BLaER1 treated with 17β-estradiol and CSF1 and Interleukin-3, amounts not matched to agents 10 nM and 100 nM (cell line): ENCODE measurements around the gene TAAR8.

Experiments
- H3K27ac ChIP-seq, 11 experiments: shearing (Covaris generic); formaldehyde crosslinking; 2 replicates each; pipeline ENCODE4 v1.8.1; 2022
- H3K27me3 ChIP-seq, 11 experiments: shearing (Covaris generic); formaldehyde crosslinking; 2 replicates each; pipeline ENCODE4 v1.8.1; 2022
- H3K36me3 ChIP-seq, 11 experiments: shearing (Covaris generic); formaldehyde crosslinking; 2 replicates each; pipeline ENCODE4 v1.8.1; 2022
- H3K4me1 ChIP-seq, 10 experiments: shearing (Covaris generic); formaldehyde crosslinking; 2 replicates each; pipeline ENCODE4 v1.8.1; 2022
- H3K4me2 ChIP-seq, 11 experiments: shearing (Covaris generic); formaldehyde crosslinking; 2 replicates each; pipeline ENCODE4 v1.8.1; 2022
- H3K4me3 ChIP-seq, 10 experiments: shearing (Covaris generic); formaldehyde crosslinking; 2 replicates each; pipeline ENCODE4 v1.8.1; 2022
- H3K9ac ChIP-seq, 11 experiments: shearing (Covaris generic); formaldehyde crosslinking; 2 replicates each; pipeline ENCODE4 v1.8.1; 2022
- H3K9me3 ChIP-seq, 11 experiments: shearing (Covaris generic); formaldehyde crosslinking; replicated peaks in 1 of 11; 2 replicates each; pipeline ENCODE4 v1.8.1; 2022
- H4K20me1 ChIP-seq, 11 experiments: shearing (Covaris generic); formaldehyde crosslinking; 2 replicates each; pipeline ENCODE4 v1.8.1; 2022
- Cebpa-rat ChIP-seq, 11 experiments: shearing (Covaris generic); IDR thresholded peaks; 2 replicates each; pipeline ENCODE4 v1.8.1; 2022

TAAR8 gene

GRCh38 chr6:132552372-132552771, at the start of gene TAAR8:
Gene TAAR8 (plus strand): TSS chr6:132552672. CDS start chr6:132552693, 21 bp downstream.
- no peaks in the 10 kb centered on the region for H3K9me3 ChIP-seq
- H3K4me2 ChIP-seq: no peak within 1 kb of the TSS
- H3K4me3 ChIP-seq: no peak within 1 kb of the TSS
- no peak for TF ChIP-seq Cebpa-rat (IDR thresholded peaks at IDR 0.05)
- H3K27ac ChIP-seq: no peak within 1 kb of the TSS
- no peaks in the 10 kb centered on the region for H3K36me3 ChIP-seq
- H3K9ac ChIP-seq: no peak within 1 kb of the TSS
- no peaks in the 10 kb centered on the region for H4K20me1 ChIP-seq
- no peaks in the 10 kb centered on the region for H3K27me3 ChIP-seq
- no peaks in the 10 kb centered on the region for H3K4me1 ChIP-seq

GRCh38 chr6:132504757-132505156, 47.7 kb upstream of the TAAR8 start:
- H3K36me3 ChIP-seq: peaks cover 43 to 98% (median 67%) of the 10 kb centered on the region in 11 experiments
- H3K4me1 ChIP-seq: peaks cover 0 to 81% (median 6%) of the 10 kb centered on the region in 10 experiments; a peak in 11 of 20 replicates
- TF ChIP-seq Cebpa-rat (IDR thresholded peaks at IDR 0.05): no peak
- peak overlapping the region in 2 of 11 experiments; percentile 19 to 70; a peak in 3 of 22 replicates for H3K4me2 ChIP-seq
- H3K27me3 ChIP-seq: no peaks in the 10 kb centered on the region
- H3K27ac ChIP-seq: no peak overlapping the region
- peaks cover 0 to 14% (median 6%) of the 10 kb centered on the region in 11 experiments; a peak in 7 of 22 replicates for H3K9me3 ChIP-seq
- H4K20me1 ChIP-seq: peaks cover 7 to 100% (median 53%) of the 10 kb centered on the region in 11 experiments; a peak in 19 of 22 replicates
- H3K4me3 ChIP-seq: no peak overlapping the region
- peak overlapping the region in 1 of 11 experiments; percentile 15; a peak in 1 of 22 replicates for H3K9ac ChIP-seq

GRCh38 chr6:132505158-132505557, 47.3 kb upstream of the TAAR8 start:
- no peaks in the 10 kb centered on the region for H3K27me3 ChIP-seq
- no peak overlapping the region for H3K4me3 ChIP-seq
- H3K9me3 ChIP-seq: peaks cover 0 to 14% (median 6%) of the 10 kb centered on the region in 11 experiments; a peak in 7 of 22 replicates
- peaks cover 7 to 100% (median 53%) of the 10 kb centered on the region in 11 experiments; a peak in 19 of 22 replicates for H4K20me1 ChIP-seq
- no peak overlapping the region for H3K27ac ChIP-seq
- peak overlapping the region in 2 of 11 experiments; percentile 19 to 70; a peak in 2 of 22 replicates for H3K4me2 ChIP-seq
- peak overlapping the region in 1 of 11 experiments; percentile 15; a peak in 1 of 22 replicates for H3K9ac ChIP-seq
- no peak for TF ChIP-seq Cebpa-rat (IDR thresholded peaks at IDR 0.05)
- H3K36me3 ChIP-seq: peaks cover 43 to 97% (median 65%) of the 10 kb centered on the region in 11 experiments
- peaks cover 0 to 81% (median 2%) of the 10 kb centered on the region in 10 experiments; a peak in 12 of 20 replicates for H3K4me1 ChIP-seq

GRCh38 chr6:132506461-132506860, 46.0 kb upstream of the TAAR8 start:
- no peak overlapping the region for H3K27ac ChIP-seq
- peaks cover 7 to 100% (median 56%) of the 10 kb centered on the region in 11 experiments; a peak in 19 of 22 replicates for H4K20me1 ChIP-seq
- H3K9me3 ChIP-seq: peaks cover 0 to 14% (median 6%) of the 10 kb centered on the region in 11 experiments; a peak in 7 of 22 replicates
- H3K36me3 ChIP-seq: peaks cover 35 to 84% (median 52%) of the 10 kb centered on the region in 11 experiments
- H3K4me3 ChIP-seq: no peak overlapping the region
- no peak overlapping the region for H3K9ac ChIP-seq
- no peak for TF ChIP-seq Cebpa-rat (IDR thresholded peaks at IDR 0.05)
- H3K4me2 ChIP-seq: peak overlapping the region in 2 of 11 experiments; percentile 17 to 70; a peak in 2 of 22 replicates
- no peaks in the 10 kb centered on the region for H3K27me3 ChIP-seq
- H3K4me1 ChIP-seq: peaks cover 10 to 81% (median 13%) of the 10 kb centered on the region in 10 experiments

- no peak overlapping the region for H3K9ac ChIP-seq
- H3K27me3 ChIP-seq: no peaks in the 10 kb centered on the region
- H3K27ac ChIP-seq: no peak overlapping the region
- H3K4me3 ChIP-seq: no peak overlapping the region
- H3K36me3 ChIP-seq: peaks cover 28 to 77% (median 46%) of the 10 kb centered on the region in 11 experiments
- peaks cover 7 to 99% (median 56%) of the 10 kb centered on the region in 11 experiments; a peak in 19 of 22 replicates for H4K20me1 ChIP-seq
- H3K4me2 ChIP-seq: peak overlapping the region in 2 of 11 experiments; percentile 17 to 70; a peak in 3 of 22 replicates
- H3K4me1 ChIP-seq: peaks cover 13 to 78% (median 17%) of the 10 kb centered on the region in 10 experiments
- H3K9me3 ChIP-seq: peaks cover 0 to 14% (median 6%) of the 10 kb centered on the region in 11 experiments; a peak in 7 of 22 replicates
- TF ChIP-seq Cebpa-rat (IDR thresholded peaks at IDR 0.05): no peak
Observed at GRCh38 chr6:132506869-132507808, 45.3 kb upstream of the TAAR8 start.

- Histone ChIP-seq H3K4me1 (peaks cover 23 to 66% (median 29%) of the 10 kb centered on the region in 10 experiments), H3K27me3 (no peaks in the 10 kb centered on the region), H3K9ac (peak overlapping the region; percentile 80 to 95 (median 85); a peak in 17 of 22 replicates), H3K27ac (peak overlapping the region in 10 of 11 experiments; percentile 78 to 96 (median 88); a peak in 17 of 22 replicates), H3K36me3 (peaks cover 15 to 37% (median 25%) of the 10 kb centered on the region in 11 experiments; a peak in 20 of 22 replicates), H3K4me2 (peak overlapping the region; percentile 76 to 96 (median 82)), H4K20me1 (peaks cover 0 to 57% (median 28%) of the 10 kb centered on the region in 11 experiments; a peak in 15 of 22 replicates), H3K9me3 (peaks cover 0 to 14% (median 6%) of the 10 kb centered on the region in 11 experiments; a peak in 7 of 22 replicates), H3K4me3 (peak overlapping the region; percentile 76 to 94 (median 83); a peak in 18 of 20 replicates)
- TF ChIP-seq Cebpa-rat (IDR thresholded peaks at IDR 0.05): no peak
Observed at GRCh38 chr6:132511210-132511830, 41.2 kb upstream of the TAAR8 start.

- H3K27me3 ChIP-seq: no peaks in the 10 kb centered on the region
- peaks cover 23 to 60% (median 29%) of the 10 kb centered on the region in 10 experiments for H3K4me1 ChIP-seq
- peaks cover 15 to 32% (median 24%) of the 10 kb centered on the region in 11 experiments; a peak in 20 of 22 replicates for H3K36me3 ChIP-seq
- peaks cover 0 to 52% (median 28%) of the 10 kb centered on the region in 11 experiments; a peak in 15 of 22 replicates for H4K20me1 ChIP-seq
- peak overlapping the region; percentile 74 to 96 (median 87); a peak in 20 of 22 replicates for H3K27ac ChIP-seq
- peak overlapping the region; percentile 80 to 95 (median 85) for H3K9ac ChIP-seq
- TF ChIP-seq Cebpa-rat (IDR thresholded peaks at IDR 0.05): no peak
- peaks cover 0 to 14% (median 6%) of the 10 kb centered on the region in 11 experiments; a peak in 7 of 22 replicates for H3K9me3 ChIP-seq
- peak overlapping the region; percentile 76 to 96 (median 82) for H3K4me2 ChIP-seq
- peak overlapping the region; percentile 76 to 94 (median 83) for H3K4me3 ChIP-seq
Observed at GRCh38 chr6:132511831-132512220, 40.6 kb upstream of the TAAR8 start.

- Histone ChIP-seq H3K36me3 (peaks cover 14 to 28% (median 20%) of the 10 kb centered on the region in 11 experiments; a peak in 20 of 22 replicates), H3K4me3 (peak overlapping the region; percentile 76 to 94 (median 83)), H3K27ac (peak overlapping the region; percentile 74 to 96 (median 87); a peak in 21 of 22 replicates), H4K20me1 (peaks cover 0 to 48% (median 28%) of the 10 kb centered on the region in 11 experiments; a peak in 15 of 22 replicates), H3K4me2 (peak overlapping the region; percentile 76 to 96 (median 83); a peak in 19 of 22 replicates), H3K9me3 (peaks cover 0 to 14% (median 6%) of the 10 kb centered on the region in 11 experiments; a peak in 7 of 22 replicates), H3K27me3 (no peaks in the 10 kb centered on the region), H3K4me1 (peaks cover 23 to 56% (median 29%) of the 10 kb centered on the region in 10 experiments), H3K9ac (peak overlapping the region; percentile 80 to 95 (median 85))
- TF ChIP-seq Cebpa-rat (IDR thresholded peaks at IDR 0.05): no peak
Observed at GRCh38 chr6:132512342-132512637, 40.2 kb upstream of the TAAR8 start.
